Thyroid gland (tissue), 4 donors: Measurements from ENCODE around the gene SUSD4. TPM values are rescaled to one million over a fixed set of nuclear protein-coding genes. Genes with fewer than 3 reads are reported as not detected.
"Not testable (repeated sequence)": the region's sequence is repeated elsewhere in the genome, so short reads cannot be mapped to it uniquely, and the experiment has no call there.

Experiments
- DNase-seq, 2 donors: peaks; one replicate each; pipeline ENCODE4 v3.0.0-alpha.2; 2019
- H3K27ac ChIP-seq, 3 donors: fragments of 200-600 bp; sonication (generic); 1 replicate in 2 of 3; 2 replicates in 1 of 3; pipeline ENCODE4 v1.5.1; 2016 to 2019; ENCODE audit warnings: mild to moderate bottlenecking in 1 of 3, moderate library complexity in 1 of 3
- H3K27me3 ChIP-seq: fragments of 200-600 bp; sonication (generic); one replicate; pipeline ENCODE4 v1.5.1; 2019
- H3K36me3 ChIP-seq, 2 donors: fragments of 200-600 bp; sonication (generic); one replicate each; pipeline ENCODE4 v1.5.1; 2016 to 2019
- H3K4me1 ChIP-seq, 2 donors: fragments of 200-600 bp; sonication (generic); one replicate each; pipeline ENCODE4 v1.5.1; 2017 to 2019
- H3K4me3 ChIP-seq, 3 donors: fragments of 200-600 bp; sonication (generic); replicated peaks in 1 of 3; 1 replicate in 2 of 3; 2 replicates in 1 of 3; pipeline ENCODE4 v1.5.1; 2016; ENCODE audit warnings: mild to moderate bottlenecking in 1 of 3
- H3K9me3 ChIP-seq: fragments of 200-600 bp; sonication (generic); one replicate; pipeline ENCODE4 v1.5.1; 2017
- CTCF ChIP-seq, 6 experiments: fragments of 200-600 bp in 3 of 6; fragments of 450-650 bp in 3 of 6; sonication (generic) in 3 of 6; IDR thresholded peaks; one replicate each; pipeline ENCODE4 v1.5.1; 2016 to 2019; ENCODE audit warnings: antibody characterized with exemption in 6 of 6, mild to moderate bottlenecking in 2 of 6, inconsistent platforms in 1 of 6, moderate library complexity in 1 of 6
- POLR2A ChIP-seq, 2 donors: fragments of 450-650 bp; IDR thresholded peaks; one replicate each; pipeline ENCODE4 v1.6.1; 2017; ENCODE audit warnings: antibody characterized with exemption in 2 of 2, mild to moderate bottlenecking in 2 of 2, moderate library complexity in 1 of 2
- WGBS, 2 donors: methylation state at CpG; one replicate each; pipeline ENCODE4 v1.1.5; 2017; 5-methylcytosine and 5-hydroxymethylcytosine counted together
- intact Hi-C: fragments of 100-400 bp; cut with DNase I; formaldehyde crosslinking; loops from one replicate; pipeline ENCODE4 v1.15.1; 2023
- total RNA-seq, 4 donors: library from RNA; depleted of rRNA; stranded (reverse); fragments of >200 nt; gene quantifications; one replicate each; pipeline ENCODE4 v1.2.3, GENCODE V29; 2016

Gene SUSD4
- total RNA-seq, 4 donors from 2014 or later: 0.54 to 2.8 (median 0.92) TPM

- no peak overlapping the region for H3K4me3 ChIP-seq
- H3K27ac ChIP-seq: no peak overlapping the region
- WGBS, 2 donors: 71 to 81% methylated on average over 6 of the region's 6 CpGs
- H3K36me3 ChIP-seq: no peaks in the 10 kb centered on the region
- H3K4me1 ChIP-seq: no peaks in the 10 kb centered on the region
- intact Hi-C loops: no loop called here
- TF ChIP-seq POLR2A (IDR thresholded peaks at IDR 0.05) (no peak), CTCF (IDR thresholded peaks at IDR 0.05) (no peak)
- H3K27me3 ChIP-seq: no peaks in the 10 kb centered on the region
- H3K9me3 ChIP-seq: no peaks in the 10 kb centered on the region
- DNase-seq: no peak
Measured at GRCh38 chr1:223258751-223259198, 105.2 kb downstream of the SUSD4 start.

- 86 to 87% methylated on average over 8 of the region's 8 CpGs for WGBS, 2 donors
Measured at GRCh38 chr1:223257856-223258550, 106.0 kb downstream of the SUSD4 start.

GRCh38 chr1:223256034-223256433 is 107.9 kb downstream of the SUSD4 start:
- no peaks in the 10 kb centered on the region for H3K9me3 ChIP-seq
- H3K4me3 ChIP-seq: no peak overlapping the region
- no peaks in the 10 kb centered on the region for H3K4me1 ChIP-seq
- DNase-seq: no peak
- 91 to 95% methylated on average over 3 of the region's 3 CpGs for WGBS, 2 donors
- H3K36me3 ChIP-seq: no peaks in the 10 kb centered on the region
- intact Hi-C loops: no loop called here
- no peak overlapping the region for H3K27ac ChIP-seq
- TF ChIP-seq CTCF (IDR thresholded peaks at IDR 0.05) (no peak), POLR2A (IDR thresholded peaks at IDR 0.05) (no peak)
- no peaks in the 10 kb centered on the region for H3K27me3 ChIP-seq

More at GRCh38 chr1:223257856-223258550, 106.0 kb downstream of the SUSD4 start:
- Histone ChIP-seq H3K9me3 (no peaks in the 10 kb centered on the region), H3K4me3 (no peak overlapping the region), H3K4me1 (no peaks in the 10 kb centered on the region), H3K36me3 (no peaks in the 10 kb centered on the region), H3K27ac (no peak overlapping the region), H3K27me3 (no peaks in the 10 kb centered on the region)
- no peak for TF ChIP-seq POLR2A (IDR thresholded peaks at IDR 0.05)
- TF ChIP-seq CTCF (IDR thresholded peaks at IDR 0.05): no peak
- DNase-seq: no peak
- intact Hi-C loops: no loop called here

GRCh38 chr1:223253916-223254315 is 110.1 kb downstream of the SUSD4 start:
- H3K4me1 ChIP-seq: no peaks in the 10 kb centered on the region
- no peak overlapping the region for H3K27ac ChIP-seq
- no peaks in the 10 kb centered on the region for H3K27me3 ChIP-seq
- H3K9me3 ChIP-seq: no peaks in the 10 kb centered on the region
- WGBS, 2 donors: 86% methylated on average over 3 of the region's 3 CpGs
- H3K4me3 ChIP-seq: no peak overlapping the region
- no peak for DNase-seq
- no peak for TF ChIP-seq CTCF (IDR thresholded peaks at IDR 0.05)
- no peaks in the 10 kb centered on the region for H3K36me3 ChIP-seq
- intact Hi-C loops: no loop called here

GRCh38 chr1:223251387-223251786 is 112.6 kb downstream of the SUSD4 start:
- WGBS, 2 donors: 93 to 98% methylated on average over 2 of the region's 2 CpGs
- H3K27me3 ChIP-seq, H3K36me3 ChIP-seq, H3K9me3 ChIP-seq, H3K27ac ChIP-seq, intact Hi-C loops, H3K4me1 ChIP-seq, DNase-seq, H3K4me3 ChIP-seq: not testable (repeated sequence)
